ENCODE results near the gene BCR.

BCR gene

GRCh38 chr22:23207729-23208393 lies 27.6 kb downstream of the BCR start:
- H3K4me3 ChIP-seq (ENCODE audit: low read depth, low read length), result no peak overlapping the region
- no peak for TF ChIP-seq CTCF (IDR thresholded peaks at IDR 0.05; ENCODE audit: low read depth, low read length)

DNA sequence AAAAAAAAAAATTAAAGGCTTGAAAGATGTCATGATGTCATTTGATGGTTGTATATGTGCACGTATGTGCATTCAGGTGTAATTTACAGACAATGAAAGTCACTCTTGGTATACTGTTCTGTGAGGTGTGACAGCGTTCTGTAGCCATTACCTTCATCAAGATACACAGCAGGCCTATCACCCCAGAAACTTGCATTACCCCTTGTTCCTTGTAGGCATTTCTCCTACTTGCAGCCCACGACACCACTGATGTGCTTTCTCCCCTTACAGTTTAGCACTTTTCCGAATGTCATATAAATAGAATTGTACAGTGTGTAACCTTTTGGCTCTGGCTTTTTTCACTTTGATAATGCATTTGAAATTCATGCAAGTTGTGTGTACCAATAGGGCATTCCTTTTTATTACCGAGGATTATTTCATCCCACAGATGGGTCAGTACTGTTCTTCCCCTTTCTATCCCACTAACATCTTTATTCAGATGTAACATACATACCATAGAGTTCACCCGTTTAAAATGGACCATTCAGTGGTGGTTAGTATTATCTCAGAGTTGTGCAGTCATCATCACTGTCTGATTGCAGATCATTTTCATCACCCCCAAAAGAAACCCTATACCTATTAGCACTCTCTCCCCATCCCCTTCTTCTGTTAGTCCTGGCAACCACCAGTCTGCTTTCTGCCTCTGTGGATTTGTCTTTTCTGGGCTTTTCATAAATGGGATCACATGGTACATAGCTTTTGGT lies 30.3 kb downstream of the BCR start:
- H3K4me3 ChIP-seq (ENCODE audit: low read depth, low read length), result no peak overlapping the region
- TF ChIP-seq CTCF (IDR thresholded peaks at IDR 0.05; ENCODE audit: low read depth, low read length), result no peak

GRCh38 chr22:23211622-23212021 lies 31.3 kb downstream of the BCR start:
- no peak for TF ChIP-seq CTCF (IDR thresholded peaks at IDR 0.05; ENCODE audit: low read depth, low read length)
- H3K4me3 ChIP-seq (ENCODE audit: low read depth, low read length), result no peak overlapping the region

- no peak overlapping the region for H3K4me3 ChIP-seq (ENCODE audit: low read depth, low read length)
- no peak for TF ChIP-seq CTCF (IDR thresholded peaks at IDR 0.05; ENCODE audit: low read depth, low read length)
These were observed 32.0 kb downstream of the BCR start for GRCh38 chr22:23212061-23213021.

GRCh38 chr22:23213022-23213555 lies 32.8 kb downstream of the BCR start:
- no peak for TF ChIP-seq CTCF (IDR thresholded peaks at IDR 0.05; ENCODE audit: low read depth, low read length)
- H3K4me3 ChIP-seq (ENCODE audit: low read depth, low read length), result no peak overlapping the region

GRCh38 chr22:23213581-23214334 lies 33.4 kb downstream of the BCR start:
- no peak for TF ChIP-seq CTCF (IDR thresholded peaks at IDR 0.05; ENCODE audit: low read depth, low read length)
- no peak overlapping the region for H3K4me3 ChIP-seq (ENCODE audit: low read depth, low read length)

Data from WI38 (cell line).